ENCODE data around the gene SLC38A10. TPM values are rescaled to one million over a fixed set of nuclear protein-coding genes. Genes with fewer than 3 reads are reported as not detected.
A peak's percentile ranks its signal among the peaks of the same experiment; 100 is the strongest.

Gene SLC38A10
- polyA plus RNA-seq, 1 of the 3 experiments (the other 2 are of a cell fraction) = 82.2 TPM

GRCh38 chr17:81200695-81201580, 94.2 kb downstream of the SLC38A10 start:
- peak; percentile 91 for DNase-seq
- Histone ChIP-seq H4K20me1 (ENCODE audit: insufficient read depth) (no peaks in the 10 kb centered on the region; the same call in 1 of the 2 replicates), H3K4me3 (ENCODE audit: low read depth in 2 of 2, low read length in 1 of 2) (no peak overlapping the region), H3K27ac (ENCODE audit: low read depth in 2 of 2, low read length in 1 of 2) (peak overlapping the region in 1 of 2 experiments; percentile 13; a peak in 1 of 4 replicates), H3K36me3 (replicated peaks in 1 of 2; ENCODE audit: control insufficient read depth in 1 of 2, insufficient read depth in 2 of 2, low read length in 1 of 2) (peaks cover 5 to 35% of the 10 kb centered on the region in 2 experiments), H3F3A (replicated peaks; ENCODE audit: insufficient read depth) (no peaks in the 10 kb centered on the region), H3K79me2 (ENCODE audit: insufficient read depth) (no peaks in the 10 kb centered on the region), H2AFZ (ENCODE audit: low read depth) (no peak overlapping the region), H3K27me3 (ENCODE audit: insufficient read depth) (no peaks in the 10 kb centered on the region), H3K9me3 (no peaks in the 10 kb centered on the region), H3K9ac (no peak overlapping the region), H3K4me2 (no peak overlapping the region), H3K9me2 (no peaks in the 10 kb centered on the region), H3K4me1 (ENCODE audit: control insufficient read depth in 1 of 2, insufficient read depth in 2 of 2, low read depth in 1 of 2, low read length in 1 of 2) (peaks cover 0 to 3% of the 10 kb centered on the region in 2 experiments; a peak in 1 of 4 replicates)
- no peak for TF ChIP-seq MEF2A (IDR thresholded peaks at IDR 0.05; ENCODE audit: borderline replicate concordance, low read depth)
- no peak for TF ChIP-seq TEAD4 (IDR thresholded peaks at IDR 0.05; ENCODE audit: borderline replicate concordance, insufficient read depth)
- peak; percentile 75 for TF ChIP-seq RAD21 (IDR thresholded peaks at IDR 0.05; ENCODE audit: low read length)
- TF ChIP-seq CTCF (IDR thresholded peaks at IDR 0.05) = peak; percentile 73
- TF ChIP-seq SMC3 (IDR thresholded peaks at IDR 0.05; ENCODE audit: low read depth, low read length) = peak; percentile 67
- TF ChIP-seq SIN3A (IDR thresholded peaks at IDR 0.05; ENCODE audit: borderline replicate concordance, low read depth, low read length) = 0 out of 2 replicates have a peak, but pooled peaks have one; percentile 16
- peak; percentile 32; the same call in 1 of the 2 replicates for TF ChIP-seq GATA2 (CRISPR knock-in tag; IDR thresholded peaks at IDR 0.05)
- CTCF ChIA-PET = interaction anchor here (0.6 to 14.7 kb wide), 41 partner anchors 8 to 756 kb away, joined by 3 to 147 read pairs (median 5); partner anchors contain the start of genes NDUFAF8 and TEPSIN
- POLR2A ChIA-PET = interaction anchor here (0.6 kb wide), 1 partner anchor 54 kb away, joined by 3 read pairs; no protein-coding TSS in a partner anchor
- 77% methylated on average over 18 of the region's 27 CpGs for WGBS (ENCODE audit: low lambda C conversion rate)

- H3K9me2 ChIP-seq = no peaks in the 10 kb centered on the region
- 98% methylated on average over 14 of the region's 18 CpGs for WGBS (ENCODE audit: low lambda C conversion rate)
- H3K4me3 ChIP-seq (ENCODE audit: low read depth in 2 of 2, low read length in 1 of 2) = no peak overlapping the region
- no peak overlapping the region for H3K4me2 ChIP-seq
- H3K4me1 ChIP-seq (ENCODE audit: control insufficient read depth in 1 of 2, insufficient read depth in 2 of 2, low read depth in 1 of 2, low read length in 1 of 2) = peaks cover 0 to 3% of the 10 kb centered on the region in 2 experiments; a peak in 1 of 4 replicates
- CTCF ChIA-PET = interaction anchor here (0.6 to 14.7 kb wide), 30 partner anchors 9 to 742 kb away, joined by 3 to 147 read pairs (median 6); partner anchors contain the start of genes NDUFAF8 and TEPSIN
- H4K20me1 ChIP-seq (ENCODE audit: insufficient read depth) = no peaks in the 10 kb centered on the region; the same call in 1 of the 2 replicates
- peaks cover 5 to 42% of the 10 kb centered on the region in 2 experiments for H3K36me3 ChIP-seq (replicated peaks in 1 of 2; ENCODE audit: control insufficient read depth in 1 of 2, insufficient read depth in 2 of 2, low read length in 1 of 2)
- TF ChIP-seq ELF1 (IDR thresholded peaks at IDR 0.05) (no peak), GATA2 (CRISPR knock-in tag; IDR thresholded peaks at IDR 0.05) (no peak), TCF12 (IDR thresholded peaks at IDR 0.05) (no peak), NRF1 (IDR thresholded peaks at IDR 0.05; ENCODE audit: low read depth, low read length) (no peak), EZH2phosphoT487 (IDR thresholded peaks at IDR 0.05; ENCODE audit: borderline replicate concordance, low read depth) (no peak), RFX5 (IDR thresholded peaks at IDR 0.05; ENCODE audit: low read length) (no peak)
- no peak overlapping the region for H2AFZ ChIP-seq (ENCODE audit: low read depth)
- no peak for DNase-seq
- H3K9ac ChIP-seq = no peak overlapping the region
- H3K79me2 ChIP-seq (ENCODE audit: insufficient read depth) = no peaks in the 10 kb centered on the region
- POLR2A ChIA-PET = no interaction called here
- H3K27ac ChIP-seq (ENCODE audit: low read depth in 2 of 2, low read length in 1 of 2) = no peak overlapping the region; a peak in 1 of 4 replicates
- no peaks in the 10 kb centered on the region for H3K27me3 ChIP-seq (ENCODE audit: insufficient read depth)
- no peaks in the 10 kb centered on the region for H3F3A ChIP-seq (replicated peaks; ENCODE audit: insufficient read depth)
- no peaks in the 10 kb centered on the region for H3K9me3 ChIP-seq
These were observed 94.9 kb downstream of the SLC38A10 start for GRCh38 chr17:81200201-81200600.

Measured in SK-N-SH (cell line).